ENCODE results near the gene SYT10. TPM values are rescaled to one million over a fixed set of nuclear protein-coding genes. Genes with fewer than 3 reads are reported as not detected.

SYT10 gene
- total RNA-seq, 1 donor from 2014 or later = not detected

- H3K27ac ChIP-seq = no peak overlapping the region
- no peaks in the 10 kb centered on the region for H3K27me3 ChIP-seq
- DNase-seq (ENCODE audit: low spot score in 2 of 2) = no peak
- peak overlapping the region; percentile 54 for H3K4me3 ChIP-seq
- no peaks in the 10 kb centered on the region for H3K36me3 ChIP-seq
- H3K4me1 ChIP-seq = no peaks in the 10 kb centered on the region
- intact Hi-C loops (cut with DNase I) = no loop called here
- no peaks in the 10 kb centered on the region for H3K9me3 ChIP-seq
- TF ChIP-seq CTCF (IDR thresholded peaks at IDR 0.05) = no peak
These were observed 600 bp downstream of the SYT10 start for GRCh38 chr12:33438851-33439586.

GRCh38 chr12:33438025-33438772 is 1.4 kb downstream of the SYT10 start:
- Histone ChIP-seq H3K27me3 (no peaks in the 10 kb centered on the region), H3K4me3 (peak overlapping the region in 1 of 2 donors; percentile 54), H3K9me3 (no peaks in the 10 kb centered on the region), H3K4me1 (no peaks in the 10 kb centered on the region), H3K36me3 (no peaks in the 10 kb centered on the region), H3K27ac (no peak overlapping the region)
- intact Hi-C loops (cut with DNase I) = no loop called here
- DNase-seq (ENCODE audit: low spot score in 2 of 2) = no peak
- no peak for TF ChIP-seq CTCF (IDR thresholded peaks at IDR 0.05)

GRCh38 chr12:33437598-33437997 is 2.0 kb downstream of the SYT10 start:
- no peak overlapping the region for H3K27ac ChIP-seq
- TF ChIP-seq CTCF (IDR thresholded peaks at IDR 0.05) = no peak

GRCh38 chr12:33432992-33433391 is 6.6 kb downstream of the SYT10 start:
- no peak for DNase-seq (ENCODE audit: low spot score in 2 of 2)
- H3K27ac ChIP-seq = no peak overlapping the region
- H3K4me1 ChIP-seq = no peaks in the 10 kb centered on the region
- H3K27me3 ChIP-seq = no peaks in the 10 kb centered on the region
- H3K36me3 ChIP-seq = no peaks in the 10 kb centered on the region
- no peak for TF ChIP-seq CTCF (IDR thresholded peaks at IDR 0.05)
- no peak overlapping the region for H3K4me3 ChIP-seq
- intact Hi-C loops (cut with DNase I) = no loop called here
- no peaks in the 10 kb centered on the region for H3K9me3 ChIP-seq

More at GRCh38 chr12:33437598-33437997, 2.0 kb downstream of the SYT10 start:
- Histone ChIP-seq H3K27me3 (no peaks in the 10 kb centered on the region), H3K4me3 (no peak overlapping the region), H3K4me1 (no peaks in the 10 kb centered on the region), H3K36me3 (no peaks in the 10 kb centered on the region), H3K9me3 (no peaks in the 10 kb centered on the region)
- no peak for DNase-seq (ENCODE audit: low spot score in 2 of 2)
- intact Hi-C loops (cut with DNase I) = no loop called here

GRCh38 chr12:33431648-33432047 is 8.0 kb downstream of the SYT10 start:
- Histone ChIP-seq H3K36me3 (no peaks in the 10 kb centered on the region), H3K27me3 (no peaks in the 10 kb centered on the region), H3K4me1 (no peaks in the 10 kb centered on the region), H3K9me3 (no peaks in the 10 kb centered on the region), H3K4me3 (no peak overlapping the region), H3K27ac (no peak overlapping the region)
- intact Hi-C loops (cut with DNase I) = no loop called here
- no peak for DNase-seq (ENCODE audit: low spot score in 2 of 2)
- TF ChIP-seq CTCF (IDR thresholded peaks at IDR 0.05) = no peak

Data from ascending aorta (tissue), 2 donors.